Mononuclear cell (primary cell): ENCODE results near the gene MOB3A. TPM values are rescaled to one million over a fixed set of nuclear protein-coding genes. Genes with fewer than 3 reads are reported as not detected.
A peak's percentile ranks its signal among the peaks of the same experiment; 100 is the strongest.
"Not testable (repeated sequence)": the region's sequence is repeated elsewhere in the genome, so short reads cannot be mapped to it uniquely, and the experiment has no call there.

ENCODE experiments used
- H3K27me3 ChIP-seq: 2 replicates; pipeline ENCODE4 v1.6.0; 2011; ENCODE audit warnings: low read length, control low read depth; ENCODE audit not compliant: insufficient read depth
- H3K4me1 ChIP-seq: 2 replicates; pipeline ENCODE4 v1.5.1; 2011; ENCODE audit warnings: mild to moderate bottlenecking, low read length, control low read depth; ENCODE audit not compliant: insufficient read depth
- H3K4me3 ChIP-seq: 2 replicates; pipeline ENCODE4 v1.5.1; 2011; ENCODE audit warnings: mild to moderate bottlenecking, low read length, moderate library complexity
- H3K9me3 ChIP-seq: 2 replicates; pipeline ENCODE4 v1.5.1; 2011; ENCODE audit warnings: low read depth, mild to moderate bottlenecking, control low read depth, low read length
- total RNA-seq: library from RNA; depleted of rRNA; stranded (reverse); fragments of >200 nt; gene quantifications from one replicate; pipeline ENCODE4 v1.2.3, GENCODE V29; 2012

MOB3A gene
- total RNA-seq, 1 donor = 87.3 TPM

GRCh38 chr19:2101417-2102335 is 5.5 kb upstream of the MOB3A start:
- Histone ChIP-seq H3K4me1 (peaks cover 10% of the 10 kb centered on the region), H3K4me3 (no peak overlapping the region)

GRCh38 chr19:2100719-2101061 is 4.6 kb upstream of the MOB3A start:
- no peaks in the 10 kb centered on the region for H3K9me3 ChIP-seq
- no peak overlapping the region for H3K4me3 ChIP-seq
- H3K4me1 ChIP-seq = peaks cover 10% of the 10 kb centered on the region
- H3K27me3 ChIP-seq = no peaks in the 10 kb centered on the region

More at GRCh38 chr19:2101417-2102335, 5.5 kb upstream of the MOB3A start:
- no peaks in the 10 kb centered on the region for H3K27me3 ChIP-seq
- no peaks in the 10 kb centered on the region for H3K9me3 ChIP-seq

- Histone ChIP-seq H3K9me3 (no peaks in the 10 kb centered on the region), H3K4me1 (peaks cover 14% of the 10 kb centered on the region)
These were observed 4.0 kb upstream of the MOB3A start for GRCh38 chr19:2099937-2100718.

DNA sequence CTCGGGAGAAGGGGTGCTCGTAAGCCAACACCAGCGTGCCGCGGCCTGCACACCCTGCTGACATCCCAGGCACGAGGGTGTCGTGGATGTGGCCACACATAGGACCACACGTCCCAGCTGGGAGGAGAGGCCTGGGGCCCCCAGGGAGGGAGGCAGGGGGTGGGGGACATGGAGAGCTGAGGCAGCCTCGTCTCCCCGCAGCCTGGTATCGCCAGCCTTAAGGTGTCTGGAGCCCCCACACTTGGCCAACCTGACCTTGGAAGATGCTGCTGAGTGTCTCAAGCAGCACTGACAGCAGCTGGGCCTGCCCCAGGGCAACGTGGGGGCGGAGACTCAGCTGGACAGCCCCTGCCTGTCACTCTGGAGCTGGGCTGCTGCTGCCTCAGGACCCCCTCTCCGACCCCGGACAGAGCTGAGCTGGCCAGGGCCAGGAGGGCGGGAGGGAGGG is 3.0 kb upstream of the MOB3A start:
- H3K9me3 ChIP-seq = no peaks in the 10 kb centered on the region
- no peaks in the 10 kb centered on the region for H3K27me3 ChIP-seq
- H3K4me1 ChIP-seq = peaks cover 24% of the 10 kb centered on the region
- no peak overlapping the region for H3K4me3 ChIP-seq

More at GRCh38 chr19:2099937-2100718, 4.0 kb upstream of the MOB3A start:
- no peak overlapping the region for H3K4me3 ChIP-seq
- H3K27me3 ChIP-seq = no peaks in the 10 kb centered on the region

DNA sequence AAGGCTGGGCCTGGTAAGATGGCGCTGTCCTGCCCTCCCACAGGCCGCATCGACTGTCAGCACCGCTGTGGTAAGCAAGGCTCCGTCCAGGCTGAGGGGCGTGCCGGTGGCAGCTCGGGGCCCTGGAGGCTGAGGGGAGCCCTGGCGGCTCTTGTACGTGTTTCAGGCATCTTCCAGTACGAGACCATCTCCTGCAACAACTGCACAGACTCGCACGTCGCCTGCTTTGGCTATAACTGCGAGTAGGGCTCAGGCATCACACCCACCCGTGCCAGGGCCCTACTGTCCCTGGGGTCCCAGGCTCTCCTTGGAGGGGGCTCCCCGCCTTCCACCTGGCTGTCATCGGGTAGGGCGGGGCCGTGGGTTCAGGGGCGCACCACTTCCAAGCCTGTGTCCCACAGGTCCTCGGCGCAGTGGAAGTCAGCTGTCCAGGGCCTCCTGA is 1.8 kb upstream of the MOB3A start:
- no peak overlapping the region for H3K4me3 ChIP-seq
- H3K9me3 ChIP-seq = no peaks in the 10 kb centered on the region
- H3K27me3 ChIP-seq = no peaks in the 10 kb centered on the region
- peaks cover 35% of the 10 kb centered on the region for H3K4me1 ChIP-seq

- no peaks in the 10 kb centered on the region for H3K27me3 ChIP-seq
- no peaks in the 10 kb centered on the region for H3K9me3 ChIP-seq
- H3K4me1 ChIP-seq = peaks cover 41% of the 10 kb centered on the region
- H3K4me3 ChIP-seq = peak overlapping the region; percentile 39
These were observed 1.2 kb upstream of the MOB3A start for GRCh38 chr19:2097203-2097885.

DNA sequence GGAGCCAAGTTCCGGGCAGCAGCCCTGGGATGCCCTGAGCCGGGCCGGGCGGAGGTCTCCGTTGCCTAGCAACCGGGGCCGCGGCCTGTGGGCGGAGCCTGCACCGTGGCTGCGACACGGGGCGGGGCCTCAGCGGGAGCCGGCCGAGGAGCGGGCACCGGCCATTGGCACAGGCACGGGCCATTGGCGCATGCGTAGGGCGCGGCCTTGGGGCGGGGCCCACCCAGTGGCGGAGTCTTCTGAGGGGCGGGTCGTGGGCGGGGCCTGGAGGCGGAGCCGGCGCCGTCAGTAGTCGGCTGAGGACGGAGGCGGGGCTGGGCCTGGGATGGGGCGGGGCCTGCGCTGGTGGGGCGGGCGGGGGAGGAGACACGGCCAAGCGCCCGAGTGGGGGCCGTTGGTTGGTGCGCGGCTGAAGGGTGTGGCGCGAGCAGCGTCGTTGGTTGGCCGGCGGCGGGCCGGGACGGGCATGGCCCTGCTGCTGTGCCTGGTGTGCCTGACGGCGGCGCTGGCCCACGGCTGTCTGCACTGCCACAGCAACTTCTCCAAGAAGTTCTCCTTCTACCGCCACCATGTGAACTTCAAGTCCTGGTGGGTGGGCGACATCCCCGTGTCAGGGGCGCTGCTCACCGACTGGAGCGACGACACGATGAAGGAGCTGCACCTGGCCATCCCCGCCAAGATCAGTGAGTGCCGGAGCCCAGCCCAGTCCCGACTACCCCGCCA is 515 bp upstream of the MOB3A start, which contains the start of gene IZUMO4:
TSS of gene IZUMO4 (plus strand) at position 436 of the 723 bp plus-strand sequence. CDS start at position 467, 31 bp downstream.
- Histone ChIP-seq H3K4me1 (peaks cover 48% of the 10 kb centered on the region), H3K9me3 (no peaks in the 10 kb centered on the region), H3K4me3 (peak within 1 kb of the TSS; percentile 91), H3K27me3 (no peaks in the 10 kb centered on the region)

GRCh38 chr19:2091926-2092525 is 4.1 kb downstream of the MOB3A start:
- H3K4me3 ChIP-seq, H3K27me3 ChIP-seq, H3K9me3 ChIP-seq: not testable (repeated sequence)
- peaks cover 86% of the 10 kb centered on the region for H3K4me1 ChIP-seq

- Histone ChIP-seq H3K27me3 (no peaks in the 10 kb centered on the region), H3K4me1 (peaks cover 93% of the 10 kb centered on the region), H3K4me3 (peak overlapping the region; percentile 25), H3K9me3 (no peaks in the 10 kb centered on the region)
These were observed 6.4 kb downstream of the MOB3A start for GRCh38 chr19:2089727-2090053.

GRCh38 chr19:2089001-2089711 is 7.0 kb downstream of the MOB3A start:
- H3K4me3 ChIP-seq = peak overlapping the region; percentile 25
- H3K9me3 ChIP-seq = no peaks in the 10 kb centered on the region
- no peaks in the 10 kb centered on the region for H3K27me3 ChIP-seq
- peaks cover 88% of the 10 kb centered on the region for H3K4me1 ChIP-seq

- H3K27me3 ChIP-seq = no peaks in the 10 kb centered on the region
- H3K4me1 ChIP-seq = peaks cover 86% of the 10 kb centered on the region
- no peaks in the 10 kb centered on the region for H3K9me3 ChIP-seq
- H3K4me3 ChIP-seq = no peak overlapping the region
These were observed 8.5 kb downstream of the MOB3A start for GRCh38 chr19:2087621-2088100.

- not testable (repeated sequence) for H3K4me3 ChIP-seq, H3K27me3 ChIP-seq, H3K9me3 ChIP-seq
- H3K4me1 ChIP-seq = peaks cover 86% of the 10 kb centered on the region
These were observed 9.2 kb downstream of the MOB3A start for GRCh38 chr19:2086695-2087620.
